GM10266 (cell line): Measurements from ENCODE around the gene TBC1D9B.
A peak's percentile ranks its signal among the peaks of the same experiment; 100 is the strongest.
"Not testable (repeated sequence)": the region's sequence is repeated elsewhere in the genome, so short reads cannot be mapped to it uniquely, and the experiment has no call there.

Source experiments
- DNase-seq: peaks from one replicate; pipeline ENCODE4 v3.0.0; 2012; ENCODE audit errors: extremely low spot score
- CTCF ChIP-seq: IDR thresholded peaks from 2 replicates; pipeline ENCODE4 v1.5.1; 2012; ENCODE audit warnings: mild to moderate bottlenecking, low read depth; ENCODE audit not compliant: control insufficient read depth, insufficient read depth; ENCODE audit errors: missing control alignments

TBC1D9B gene

GRCh38 chr5:179836225-179837019 lies 71.3 kb downstream of the TBC1D9B start:
- DNase-seq: peak; percentile 57
- peak; percentile 9 for TF ChIP-seq CTCF

DNA sequence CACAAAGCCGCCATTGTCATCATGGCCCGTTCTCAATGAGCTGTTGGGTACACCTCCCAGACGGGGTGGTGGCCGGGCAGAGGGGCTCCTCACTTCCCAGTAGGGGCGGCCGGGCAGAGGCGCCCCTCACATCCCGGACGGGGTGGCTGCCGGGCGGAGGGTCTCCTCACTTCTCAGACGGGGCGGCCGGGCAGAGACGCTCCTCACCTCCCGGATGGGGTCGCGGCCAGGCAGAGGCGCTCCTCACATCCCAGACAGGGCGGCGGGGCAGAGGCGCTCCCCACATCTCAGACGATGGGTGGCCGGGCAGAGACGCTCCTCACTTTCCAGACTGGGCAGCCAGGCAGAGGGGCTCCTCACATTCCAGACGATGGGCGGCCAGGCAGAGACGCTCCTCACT lies 72.8 kb downstream of the TBC1D9B start:
- not testable (repeated sequence) for DNase-seq

DNA sequence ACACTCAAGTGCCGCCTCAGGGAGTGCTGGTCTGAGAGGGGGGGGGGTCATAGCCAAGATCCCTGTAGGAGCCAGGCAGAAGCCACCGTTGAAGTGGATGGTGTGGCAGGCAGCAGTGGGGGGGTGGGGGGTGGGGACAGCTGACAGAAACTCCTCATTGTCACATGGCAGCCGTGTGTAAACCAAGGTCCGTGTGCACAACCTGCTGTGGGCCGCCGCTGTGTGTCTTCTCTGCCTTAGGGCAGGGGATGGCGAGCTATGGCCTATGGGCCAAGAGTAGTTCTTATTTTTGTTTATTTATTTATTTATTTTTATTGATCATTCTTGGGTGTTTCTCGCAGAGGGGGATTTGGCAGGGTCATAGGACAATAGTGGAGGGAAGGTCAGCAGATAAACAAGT lies 73.6 kb downstream of the TBC1D9B start:
- DNase-seq: no peak
- no peak for TF ChIP-seq CTCF

DNA sequence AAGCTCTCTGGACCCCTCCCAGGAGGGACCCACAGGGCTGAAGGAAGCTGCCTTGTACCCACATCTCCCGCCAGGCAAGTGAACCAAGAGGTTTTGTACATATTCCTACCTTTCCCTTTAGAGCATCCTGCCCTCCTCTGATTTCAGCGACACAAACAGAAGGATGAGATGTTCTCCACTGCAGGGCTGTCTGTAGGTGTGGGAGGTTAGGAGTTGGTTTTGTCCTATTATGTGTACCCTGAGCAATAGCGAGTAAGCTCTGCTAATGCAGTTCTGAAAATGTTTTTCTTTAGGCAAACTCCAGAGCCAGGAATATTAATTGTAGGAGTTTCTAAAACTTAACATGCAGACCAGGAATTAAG lies 74.0 kb downstream of the TBC1D9B start:
- DNase-seq: no peak
- TF ChIP-seq CTCF: no peak

DNA sequence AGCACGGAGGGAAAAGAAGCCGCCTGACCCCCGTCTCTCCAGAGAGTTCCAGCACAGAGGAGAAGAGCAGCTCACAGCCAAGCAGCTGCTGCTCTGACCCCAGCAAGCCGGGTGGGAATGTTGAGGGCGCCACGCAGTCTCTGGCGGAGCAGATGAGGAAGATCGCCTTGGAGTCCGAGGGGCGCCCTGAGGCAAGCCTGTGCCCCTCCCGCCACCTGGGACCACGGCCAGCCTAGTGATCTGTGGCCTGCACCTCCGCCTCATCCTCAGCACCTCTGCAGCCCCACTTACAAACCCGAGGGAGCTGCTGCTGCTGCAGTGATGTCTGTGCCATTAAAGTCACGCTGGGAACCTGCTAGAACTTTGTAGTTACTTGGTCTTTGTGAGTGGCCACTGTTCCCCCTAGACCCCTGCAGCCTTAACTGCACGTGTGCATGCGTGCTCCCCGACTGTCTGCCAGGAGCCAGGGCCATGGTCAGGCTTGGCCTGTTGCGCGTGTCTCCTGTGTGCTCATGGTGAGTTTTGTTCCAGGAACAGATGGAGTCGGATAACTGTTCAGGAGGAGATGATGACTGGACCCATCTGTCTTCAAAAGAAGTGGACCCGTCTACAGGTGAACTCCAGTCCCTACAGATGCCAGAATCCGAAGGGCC lies 74.5 kb downstream of the TBC1D9B start:
- DNase-seq: no peak

DNA sequence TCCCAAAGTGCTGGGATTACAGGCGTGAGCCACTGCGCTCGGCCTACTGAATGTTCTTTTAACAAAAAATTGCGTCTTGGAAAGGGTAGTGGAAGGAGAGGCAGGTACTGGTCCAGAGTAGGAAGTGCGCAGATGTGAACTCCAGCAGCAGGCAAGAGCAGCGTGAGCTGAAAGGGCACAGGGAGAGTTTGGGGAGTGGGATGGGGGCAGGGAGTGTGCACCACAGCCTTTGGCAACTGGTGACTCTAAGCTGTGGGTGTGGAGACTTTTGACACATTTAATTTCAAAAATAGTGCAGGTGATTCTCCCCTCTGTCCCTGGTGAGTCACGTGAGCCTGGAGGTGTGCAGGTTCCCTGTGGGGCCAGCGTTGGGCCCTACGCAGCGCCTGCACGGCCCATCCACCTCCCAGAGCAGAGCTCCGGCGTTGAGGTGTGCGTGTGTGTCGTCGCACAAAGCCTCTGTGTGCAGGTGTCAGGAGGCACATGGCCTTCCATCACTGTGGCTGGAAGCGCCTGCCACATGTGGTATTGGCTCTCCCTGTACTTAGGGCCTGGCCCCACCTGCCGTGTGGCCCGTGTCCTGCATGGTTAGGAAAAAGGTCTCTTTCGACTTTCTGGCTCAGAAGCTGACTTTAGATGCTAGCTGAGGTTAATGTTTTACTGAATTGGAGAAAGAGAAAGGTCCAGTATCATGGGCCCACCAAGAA lies 75.5 kb downstream of the TBC1D9B start:
- no peak for TF ChIP-seq CTCF
- no peak for DNase-seq

More for the DNA sequence above, 74.5 kb downstream of the TBC1D9B start:
- TF ChIP-seq CTCF: no peak

DNA sequence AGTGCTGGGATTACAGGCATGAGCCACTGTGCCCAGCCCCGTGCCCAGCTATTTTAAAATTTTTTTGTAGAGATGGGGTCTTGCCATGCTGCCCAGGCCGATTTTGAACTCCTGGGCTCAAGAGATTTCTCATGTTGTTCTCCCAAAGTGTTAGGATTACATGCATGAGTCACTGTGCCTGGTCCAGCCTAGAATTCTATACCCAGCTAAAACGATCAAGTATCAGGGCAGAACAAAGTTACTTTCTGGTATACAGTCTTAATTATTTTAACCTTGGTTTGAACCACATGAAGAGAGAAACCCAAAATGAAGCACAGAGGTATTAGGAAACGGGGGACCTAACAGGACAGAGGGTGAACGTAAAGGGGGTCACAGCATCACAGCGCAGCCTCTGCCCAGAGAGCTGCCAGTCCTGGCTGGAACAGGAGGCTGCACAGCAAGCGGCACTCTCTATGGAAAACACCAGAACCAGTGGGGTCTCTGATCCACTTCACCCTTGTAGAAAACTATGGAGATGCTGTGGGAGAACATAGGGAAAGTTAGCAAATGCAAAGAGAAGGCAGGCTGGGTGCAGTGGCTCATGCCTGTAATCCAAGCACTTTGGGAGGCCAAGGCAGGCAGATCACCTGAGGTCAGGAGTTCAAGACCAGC lies 76.8 kb downstream of the TBC1D9B start:
- no peak for TF ChIP-seq CTCF
- no peak for DNase-seq
